Gastrocnemius medialis (tissue), 4 donors: ENCODE measurements around the gene HYDIN.
"Not testable (repeated sequence)": the region's sequence is repeated elsewhere in the genome, so short reads cannot be mapped to it uniquely, and the experiment has no call there.

Experiments used
- CTCF ChIP-seq, 5 experiments: fragments of 450-650 bp in 3 of 5; fragments of 200-600 bp in 2 of 5; sonication (generic) in 2 of 5; IDR thresholded peaks in 4 of 5; conservative IDR thresholded peaks in 1 of 5; 1 replicate in 4 of 5; 2 replicates in 1 of 5; pipeline ENCODE4 v1.5.1; 2016 to 2019; ENCODE audit warnings: antibody characterized with exemption in 5 of 5, mild to moderate bottlenecking in 3 of 5, moderate library complexity in 3 of 5
- POLR2A ChIP-seq, 2 donors: fragments of 450-650 bp; IDR thresholded peaks; one replicate each; pipeline ENCODE4 v1.6.1; 2017; ENCODE audit warnings: antibody characterized with exemption in 2 of 2, mild to moderate bottlenecking in 2 of 2, moderate library complexity in 2 of 2

GRCh38 chr16:70954922-70955321 is 275.6 kb downstream of the HYDIN start:
- not testable (repeated sequence) for TF ChIP-seq CTCF (IDR thresholded peaks at IDR 0.05 in 4 of 5, conservative IDR thresholded peaks at IDR 0.05 in 1 of 5); POLR2A (IDR thresholded peaks at IDR 0.05)
